HCT116 (cell line): ENCODE measurements around the gene CCL8. TPM values are rescaled to one million over a fixed set of nuclear protein-coding genes. Genes with fewer than 3 reads are reported as not detected.

ENCODE experiments used
- ATAC-seq: fragments of 200-7000 bp; cut with Tn5 transposase; 2 replicates; pipeline ENCODE4 v1.9.1; 2020; ENCODE audit warnings: mild to moderate bottlenecking, moderate library complexity
- BruUV-seq: library from RNA; stranded (reverse); fragments of 400-500 nt; replicated peaks from 2 replicates; lab custom pipeline; 2021; lab: Mats Ljungman, UMichigan
- CTCF ChIA-PET: fragments of 300-600 bp; sonication (Branson Sonifier 250); formaldehyde crosslinking; loops from one replicate; lab custom pipeline; 2021; ENCODE audit warnings: antibody characterized with exemption; lab: Charles Lee
- POLR2A ChIA-PET: fragments of 300-600, 350-600 bp; sonication (Branson Sonifier 250); formaldehyde crosslinking; loops from one replicate; lab custom pipeline; 2021; ENCODE audit warnings: antibody characterized with exemption; lab: Charles Lee
- RAD21 ChIA-PET, 2 experiments: fragments of 300-600 bp; sonication (Branson Sonifier 250); formaldehyde crosslinking; loops; one replicate each; lab custom pipeline; 2023; ENCODE audit warnings: low total read pairs in 2 of 2; ENCODE audit not compliant: uncharacterized antibody in 2 of 2, unreplicated experiment in 2 of 2, low non-redundant PET in 1 of 2; lab: Charles Lee
- DNase-seq: peaks from one replicate; pipeline ENCODE4 v3.0.0-alpha.2; 2010; ENCODE audit warnings: low read depth, low spot score
- H2AFZ ChIP-seq: fragments of 200-600 bp; shearing (Covaris generic), sonication (generic); 2 replicates; pipeline ENCODE4 v1.6.1; 2017; ENCODE audit warnings: low read depth, mixed run types, mixed read lengths, antibody characterized with exemption, low read length; ENCODE audit not compliant: poor library complexity, severe bottlenecking
- H3K27ac ChIP-seq: 2 replicates; pipeline ENCODE4 v1.5.1; 2012; ENCODE audit warnings: low read depth, low read length
- H3K27me3 ChIP-seq: fragments of 200-600 bp; sonication (generic); 2 replicates; pipeline ENCODE4 v1.6.1; 2016; ENCODE audit warnings: mixed run types, low read length, mixed read lengths; ENCODE audit not compliant: insufficient read depth
- H3K36me3 ChIP-seq, 2 experiments: fragments of 200-500 bp in 1 of 2; fragments of 200-600 bp in 1 of 2; sonication (Bioruptor generic) in 1 of 2; sonication (generic) in 1 of 2; 2 replicates each; pipeline versions ENCODE4 v1.5.1 to v1.6.1; 2014 to 2016; ENCODE audit warnings: low read length in 2 of 2, inconsistent platforms in 1 of 2, mixed read lengths in 1 of 2, mixed run types in 1 of 2; ENCODE audit not compliant: insufficient read depth in 2 of 2, control insufficient read depth in 1 of 2
- H3K4me1 ChIP-seq, 2 experiments: fragments of 200-600 bp in 1 of 2; sonication (generic) in 1 of 2; 2 replicates each; pipeline versions ENCODE4 v1.5.1 to v1.6.1; 2012 to 2017; ENCODE audit warnings: low read length in 2 of 2, inconsistent platforms in 1 of 2, mild to moderate bottlenecking in 1 of 2, mixed read lengths in 1 of 2, mixed run types in 1 of 2, moderate library complexity in 1 of 2; ENCODE audit not compliant: insufficient read depth in 2 of 2, control insufficient read depth in 1 of 2
- H3K4me2 ChIP-seq: fragments of 200-600 bp; sonication (generic); 2 replicates; pipeline ENCODE4 v1.6.1; 2017; ENCODE audit warnings: mixed run types, low read length, mixed read lengths
- H3K4me3 ChIP-seq, 2 experiments: fragments of 200-600 bp in 1 of 2; sonication (generic) in 1 of 2; replicated peaks in 1 of 2; 2 replicates each; pipeline ENCODE4 v1.5.1; 2011 to 2016; ENCODE audit warnings: low read length in 2 of 2, control low read depth in 1 of 2, low read depth in 1 of 2, mild to moderate bottlenecking in 1 of 2, mixed read lengths in 1 of 2, mixed run types in 1 of 2
- H3K79me2 ChIP-seq: fragments of 200-600 bp; sonication (generic); 2 replicates; pipeline ENCODE4 v1.6.1; 2017; ENCODE audit warnings: mild to moderate bottlenecking, mixed run types, low read length, moderate library complexity, mixed read lengths; ENCODE audit not compliant: insufficient read depth
- H3K9ac ChIP-seq: fragments of 200-600 bp; sonication (generic); 2 replicates; pipeline ENCODE4 v1.6.1; 2016; ENCODE audit warnings: low read length, mixed read lengths
- H3K9me2 ChIP-seq: fragments of 200-600 bp; sonication (generic), shearing (Covaris generic); 2 replicates; pipeline ENCODE4 v1.6.1; 2017; ENCODE audit warnings: mixed run types, mild to moderate bottlenecking, moderate library complexity; ENCODE audit not compliant: insufficient read depth
- H3K9me3 ChIP-seq, 2 experiments: fragments of 200-500 bp in 1 of 2; fragments of 200-600 bp in 1 of 2; sonication (Bioruptor generic) in 1 of 2; sonication (generic) in 1 of 2; 2 replicates each; pipeline ENCODE4 v1.6.1; 2014 to 2017; ENCODE audit warnings: low read length in 2 of 2, mixed read lengths in 2 of 2, inconsistent platforms in 1 of 2, low read depth in 1 of 2, mild to moderate bottlenecking in 1 of 2, mixed run types in 1 of 2, moderate library complexity in 1 of 2; ENCODE audit not compliant: control insufficient read depth in 1 of 2, insufficient read depth in 1 of 2
- H4K20me1 ChIP-seq: fragments of 200-600 bp; sonication (generic), shearing (Covaris generic); 2 replicates; pipeline ENCODE4 v1.6.1; 2017; ENCODE audit warnings: mixed run types, mild to moderate bottlenecking, moderate library complexity; ENCODE audit not compliant: insufficient read depth
- ELF1 ChIP-seq: IDR thresholded peaks from 2 replicates; pipeline ENCODE4 v1.6.1; 2012; ENCODE audit warnings: low read depth, borderline replicate concordance
- EZH2 ChIP-seq: fragments of 200-600 bp; sonication (generic); IDR thresholded peaks from 2 replicates; pipeline ENCODE4 v1.6.1; 2017; ENCODE audit warnings: antibody characterized with exemption, mixed run types
- EZH2phosphoT487 ChIP-seq: fragments of 200-600 bp; IDR thresholded peaks from 2 replicates; pipeline ENCODE4 v1.6.1; 2018; ENCODE audit warnings: antibody characterized with exemption, borderline replicate concordance
- MAX ChIP-seq: IDR thresholded peaks from 2 replicates; pipeline ENCODE4 v1.6.1; 2012
- POLR2A ChIP-seq: IDR thresholded peaks from 2 replicates; pipeline ENCODE4 v1.7.0; 2011; ENCODE audit warnings: borderline replicate concordance; ENCODE audit not compliant: insufficient read depth, insufficient read length; ENCODE audit errors: extremely low read depth
- SP1 ChIP-seq: IDR thresholded peaks from 2 replicates; pipeline ENCODE4 v1.6.1; 2012; ENCODE audit warnings: low read depth
- SRF ChIP-seq: IDR thresholded peaks from 2 replicates; pipeline ENCODE4 v1.6.1; 2012; ENCODE audit warnings: low read depth
- ZBTB33 ChIP-seq: IDR thresholded peaks from 2 replicates; pipeline ENCODE4 v1.6.1; 2011; ENCODE audit warnings: mild to moderate bottlenecking, low read length, moderate library complexity; ENCODE audit not compliant: insufficient replicate concordance; ENCODE audit errors: extremely low read depth
- ZFX ChIP-seq: fragments of 450-650 bp; IDR thresholded peaks from 2 replicates; pipeline ENCODE4 v1.6.1; 2017
- ZNF274 ChIP-seq: fragments of 200-500 bp; sonication (Bioruptor generic); IDR thresholded peaks from 2 replicates; pipeline ENCODE4 v1.6.1; 2014; ENCODE audit warnings: mild to moderate bottlenecking, low read depth, low read length, inconsistent platforms
- intact Hi-C: fragments of 100-400 bp; cut with micrococcal nuclease; formaldehyde crosslinking; loops from 2 replicates; pipeline ENCODE4 v1.10.0; 2022
- total RNA-seq: library from RNA; stranded (reverse); gene quantifications from one replicate; pipeline ENCODE4 v1.2.1, GENCODE V29; 2021; ENCODE audit not compliant: unreplicated experiment

The CCL8 gene
- total RNA-seq, 1 experiment from 2014 or later, result not detected

- no peaks in the 10 kb centered on the region for H3K36me3 ChIP-seq
- no peak overlapping the region for H3K4me2 ChIP-seq
- CTCF ChIA-PET, result interaction anchor here (3.8 kb wide), 1 partner anchor 9 kb away, joined by 14 read pairs; no protein-coding TSS in a partner anchor
- no peak overlapping the region for H2AFZ ChIP-seq
- DNase-seq (no peak), ATAC-seq (no peak)
- no peaks in the 10 kb centered on the region for H3K4me1 ChIP-seq
- H3K79me2 ChIP-seq, result no peaks in the 10 kb centered on the region
- H3K27me3 ChIP-seq, result peaks cover 9% of the 10 kb centered on the region; the same call in 1 of the 2 replicates
- H3K4me3 ChIP-seq, result no peak overlapping the region
- H3K27ac ChIP-seq, result no peak overlapping the region
- H4K20me1 ChIP-seq, result no peaks in the 10 kb centered on the region
- no peaks in the 10 kb centered on the region for H3K9me2 ChIP-seq
- POLR2A ChIA-PET, result no interaction called here
- RAD21 ChIA-PET, result no interaction called here
- no peak overlapping the region for H3K9ac ChIP-seq
- intact Hi-C loops, result no loop called here
- no peaks in the 10 kb centered on the region for H3K9me3 ChIP-seq
- no peak for TF ChIP-seq MAX
- no peak for TF ChIP-seq SRF
- no peak for TF ChIP-seq EZH2phosphoT487
- no peak for TF ChIP-seq SP1
- no peak for TF ChIP-seq ZBTB33
- BruUV-seq, result no TSS peak
Measured at GRCh38 chr17:34370376-34370996, 51.3 kb downstream of the CCL8 start.

- no peak for DNase-seq
Measured at GRCh38 chr17:34370997-34371395, 51.8 kb downstream of the CCL8 start.

More at GRCh38 chr17:34370997-34371395, 51.8 kb downstream of the CCL8 start:
- RAD21 ChIA-PET, result no interaction called here
- no peaks in the 10 kb centered on the region for H3K4me1 ChIP-seq
- H4K20me1 ChIP-seq, result no peaks in the 10 kb centered on the region
- intact Hi-C loops, result no loop called here
- POLR2A ChIA-PET, result no interaction called here
- H3K9ac ChIP-seq, result no peak overlapping the region
- H2AFZ ChIP-seq, result no peak overlapping the region
- H3K4me2 ChIP-seq, result no peak overlapping the region
- H3K27me3 ChIP-seq, result peaks cover 9% of the 10 kb centered on the region; the same call in 1 of the 2 replicates
- no TSS peak for BruUV-seq
- H3K27ac ChIP-seq, result no peak overlapping the region
- ATAC-seq, result no peak
- TF ChIP-seq SRF (no peak), ZFX (no peak), EZH2phosphoT487 (no peak), MAX (no peak), EZH2 (no peak), ZNF274 (no peak), POLR2A (no peak), ZBTB33 (no peak), ELF1 (no peak)
- no peaks in the 10 kb centered on the region for H3K36me3 ChIP-seq
- no peaks in the 10 kb centered on the region for H3K9me2 ChIP-seq
- no peaks in the 10 kb centered on the region for H3K79me2 ChIP-seq
- H3K9me3 ChIP-seq, result no peaks in the 10 kb centered on the region
- H3K4me3 ChIP-seq, result no peak overlapping the region
- CTCF ChIA-PET, result interaction anchor here (3.8 kb wide), 1 partner anchor 9 kb away, joined by 14 read pairs; no protein-coding TSS in a partner anchor
